ENCODE measurements around the gene BAG3.
"Not testable (repeated sequence)": the region's sequence is repeated elsewhere in the genome, so short reads cannot be mapped to it uniquely, and the experiment has no call there.

The BAG3 gene

GRCh38 chr10:119694608-119695007 is 43.4 kb downstream of the BAG3 start:
- FAIRE-seq: no peak

GRCh38 chr10:119700321-119700954 is 49.3 kb downstream of the BAG3 start:
- FAIRE-seq: no peak

GRCh38 chr10:119701861-119702260 is 50.7 kb downstream of the BAG3 start:
- FAIRE-seq: no peak

GRCh38 chr10:119702583-119702982 is 51.4 kb downstream of the BAG3 start:
- FAIRE-seq: no peak

GRCh38 chr10:119703903-119704508 is 52.8 kb downstream of the BAG3 start:
- FAIRE-seq: no peak

GRCh38 chr10:119705434-119705831 is 54.3 kb downstream of the BAG3 start:
- FAIRE-seq: no peak

- FAIRE-seq: no peak
These were observed 55.5 kb downstream of the BAG3 start for GRCh38 chr10:119706521-119707278.

GRCh38 chr10:119707331-119707730 is 56.2 kb downstream of the BAG3 start:
- not testable (repeated sequence) for FAIRE-seq

GRCh38 chr10:119710935-119711334 is 59.8 kb downstream of the BAG3 start:
- FAIRE-seq: not testable (repeated sequence)

GRCh38 chr10:119713744-119714483 is 62.7 kb downstream of the BAG3 start:
- FAIRE-seq: no peak

- FAIRE-seq: no peak
These were observed 63.3 kb downstream of the BAG3 start for GRCh38 chr10:119714484-119714816.

- FAIRE-seq: no peak
These were observed 64.7 kb downstream of the BAG3 start for GRCh38 chr10:119715628-119716505.

- FAIRE-seq: no peak
These were observed 72.0 kb downstream of the BAG3 start for GRCh38 chr10:119723161-119723560.

- no peak for FAIRE-seq
These were observed 72.4 kb downstream of the BAG3 start for GRCh38 chr10:119723624-119724023.

- FAIRE-seq: no peak
These were observed 73.7 kb downstream of the BAG3 start for GRCh38 chr10:119724593-119725516.

GRCh38 chr10:119725517-119725827 is 74.3 kb downstream of the BAG3 start:
- no peak for FAIRE-seq

GRCh38 chr10:119725828-119726675 is 74.9 kb downstream of the BAG3 start, which contains the start of gene INPP5F:
Gene INPP5F, plus strand, starts transcription at chr10:119726050. Its CDS starts 213 bp downstream, at chr10:119726263.
- FAIRE-seq: no peak

- FAIRE-seq: no peak
These were observed 75.6 kb downstream of the BAG3 start for GRCh38 chr10:119726676-119727261.
